Stimulated activated memory B cell treated with anti-CD40 and anti-IgM and Interleukin-4, amounts not matched to agents 10 μg/mL and 1 μg/mL and 100 μg/mL, for 72 hours (primary cell): Measurements from ENCODE around the gene HTR3B.
A peak's percentile ranks its signal among the peaks of the same experiment; 100 is the strongest.
"Not testable (repeated sequence)": the region's sequence is repeated elsewhere in the genome, so short reads cannot be mapped to it uniquely, and the experiment has no call there.

Experiments
- ATAC-seq: fragments of 150-1000 bp; cut with Tn5 transposase; 2 replicates; pipeline ENCODE4 v1.10.0; 2021
- H3K27ac Mint-ChIP-seq: one replicate; pipeline ENCODE4 v1.8.0; 2022; ENCODE audit warnings: mild to moderate bottlenecking, mixed read lengths
- H3K27me3 Mint-ChIP-seq: one replicate; pipeline ENCODE4 v1.8.0; 2022; ENCODE audit warnings: mixed read lengths
- H3K36me3 Mint-ChIP-seq: one replicate; pipeline ENCODE4 v1.8.0; 2022; ENCODE audit warnings: mixed read lengths
- H3K4me1 Mint-ChIP-seq: one replicate; pipeline ENCODE4 v1.8.0; 2022; ENCODE audit warnings: mixed read lengths
- H3K4me3 Mint-ChIP-seq: one replicate; pipeline ENCODE4 v1.8.0; 2022; ENCODE audit warnings: mild to moderate bottlenecking, moderate library complexity, mixed read lengths
- H3K9me3 Mint-ChIP-seq: one replicate; pipeline ENCODE4 v1.8.0; 2022; ENCODE audit warnings: mixed read lengths

HTR3B gene

GRCh38 chr11:113876074-113876797 is 28.4 kb upstream of the HTR3B start:
- Mint-ChIP-seq H3K9me3 (peaks cover 3% of the 10 kb centered on the region), H3K27me3 (no peaks in the 10 kb centered on the region), H3K36me3 (peaks cover 19% of the 10 kb centered on the region), H3K27ac (peak overlapping the region; percentile 86), H3K4me3 (peak overlapping the region; percentile 93), H3K4me1 (peaks cover 54% of the 10 kb centered on the region)
- peak; percentile 13 for ATAC-seq

GRCh38 chr11:113876798-113877669 is 27.6 kb upstream of the HTR3B start:
- Mint-ChIP-seq H3K36me3 (peaks cover 18% of the 10 kb centered on the region), H3K9me3 (peaks cover 3% of the 10 kb centered on the region), H3K27ac (peak overlapping the region; percentile 86), H3K4me3 (peak overlapping the region; percentile 93), H3K27me3 (no peaks in the 10 kb centered on the region), H3K4me1 (peaks cover 46% of the 10 kb centered on the region)
- ATAC-seq, result no peak

GRCh38 chr11:113877670-113878055 is 26.9 kb upstream of the HTR3B start:
- no peak overlapping the region for H3K27ac Mint-ChIP-seq
- peaks cover 40% of the 10 kb centered on the region for H3K4me1 Mint-ChIP-seq
- H3K9me3 Mint-ChIP-seq, result peaks cover 3% of the 10 kb centered on the region
- ATAC-seq, result no peak
- H3K36me3 Mint-ChIP-seq, result peaks cover 12% of the 10 kb centered on the region
- H3K27me3 Mint-ChIP-seq, result no peaks in the 10 kb centered on the region
- no peak overlapping the region for H3K4me3 Mint-ChIP-seq

GRCh38 chr11:113879446-113879845 is 25.1 kb upstream of the HTR3B start:
- not testable (repeated sequence) for H3K36me3 Mint-ChIP-seq, H3K27me3 Mint-ChIP-seq

GRCh38 chr11:113880971-113881370 is 23.6 kb upstream of the HTR3B start:
- H3K36me3 Mint-ChIP-seq, result no peaks in the 10 kb centered on the region
- H3K27me3 Mint-ChIP-seq, result no peaks in the 10 kb centered on the region
- no peak for ATAC-seq
- H3K4me1 Mint-ChIP-seq, result peaks cover 18% of the 10 kb centered on the region
- no peak overlapping the region for H3K4me3 Mint-ChIP-seq
- H3K9me3 Mint-ChIP-seq, result peaks cover 3% of the 10 kb centered on the region
- no peak overlapping the region for H3K27ac Mint-ChIP-seq

More at GRCh38 chr11:113879446-113879845, 25.1 kb upstream of the HTR3B start:
- not testable (repeated sequence) for H3K9me3 Mint-ChIP-seq, H3K4me3 Mint-ChIP-seq, ATAC-seq, H3K27ac Mint-ChIP-seq
- peaks cover 24% of the 10 kb centered on the region for H3K4me1 Mint-ChIP-seq

- H3K9me3 Mint-ChIP-seq, result peaks cover 3% of the 10 kb centered on the region
- no peak overlapping the region for H3K27ac Mint-ChIP-seq
- peaks cover 10% of the 10 kb centered on the region for H3K4me1 Mint-ChIP-seq
- H3K36me3 Mint-ChIP-seq, result no peaks in the 10 kb centered on the region
- no peaks in the 10 kb centered on the region for H3K27me3 Mint-ChIP-seq
- ATAC-seq, result no peak
- no peak overlapping the region for H3K4me3 Mint-ChIP-seq
Observed at GRCh38 chr11:113881856-113882255, 22.7 kb upstream of the HTR3B start.

GRCh38 chr11:113884361-113884836 is 20.2 kb upstream of the HTR3B start:
- H3K27ac Mint-ChIP-seq, result no peak overlapping the region
- H3K4me3 Mint-ChIP-seq, result no peak overlapping the region
- no peaks in the 10 kb centered on the region for H3K9me3 Mint-ChIP-seq
- ATAC-seq, result no peak
- H3K36me3 Mint-ChIP-seq, result no peaks in the 10 kb centered on the region
- no peaks in the 10 kb centered on the region for H3K27me3 Mint-ChIP-seq
- H3K4me1 Mint-ChIP-seq, result no peaks in the 10 kb centered on the region

- ATAC-seq, result no peak
- Mint-ChIP-seq H3K36me3 (no peaks in the 10 kb centered on the region), H3K9me3 (no peaks in the 10 kb centered on the region), H3K4me1 (no peaks in the 10 kb centered on the region), H3K4me3 (no peak overlapping the region), H3K27ac (no peak overlapping the region), H3K27me3 (no peaks in the 10 kb centered on the region)
Observed at GRCh38 chr11:113885897-113886296, 18.7 kb upstream of the HTR3B start.

- H3K9me3 Mint-ChIP-seq, result no peaks in the 10 kb centered on the region
Observed at GRCh38 chr11:113888848-113889247, 15.7 kb upstream of the HTR3B start.

GRCh38 chr11:113894421-113894996 is 10.1 kb upstream of the HTR3B start:
- Mint-ChIP-seq H3K36me3 (no peaks in the 10 kb centered on the region), H3K4me3 (no peak overlapping the region), H3K4me1 (peaks cover 32% of the 10 kb centered on the region), H3K27me3 (no peaks in the 10 kb centered on the region), H3K27ac (peak overlapping the region; percentile 73), H3K9me3 (no peaks in the 10 kb centered on the region)
- no peak for ATAC-seq

More at GRCh38 chr11:113888848-113889247, 15.7 kb upstream of the HTR3B start:
- Mint-ChIP-seq H3K27me3 (no peaks in the 10 kb centered on the region), H3K4me1 (no peaks in the 10 kb centered on the region), H3K36me3 (no peaks in the 10 kb centered on the region), H3K4me3 (no peak overlapping the region), H3K27ac (no peak overlapping the region)
- no peak for ATAC-seq

- Mint-ChIP-seq H3K4me3 (no peak overlapping the region), H3K4me1 (peaks cover 32% of the 10 kb centered on the region), H3K27ac (peak overlapping the region; percentile 75), H3K36me3 (no peaks in the 10 kb centered on the region), H3K27me3 (no peaks in the 10 kb centered on the region), H3K9me3 (no peaks in the 10 kb centered on the region)
- ATAC-seq, result no peak
Observed at GRCh38 chr11:113895367-113896155, 9.0 kb upstream of the HTR3B start.

- Mint-ChIP-seq H3K27me3 (no peaks in the 10 kb centered on the region), H3K9me3 (no peaks in the 10 kb centered on the region), H3K4me1 (peaks cover 32% of the 10 kb centered on the region), H3K27ac (peak overlapping the region; percentile 75), H3K4me3 (no peak overlapping the region), H3K36me3 (no peaks in the 10 kb centered on the region)
- ATAC-seq, result peak; percentile 80
Observed at GRCh38 chr11:113896156-113896879, 8.3 kb upstream of the HTR3B start.

GRCh38 chr11:113901141-113901540 is 3.5 kb upstream of the HTR3B start:
- H3K27me3 Mint-ChIP-seq, result no peaks in the 10 kb centered on the region
- peaks cover 21% of the 10 kb centered on the region for H3K4me1 Mint-ChIP-seq
- no peak overlapping the region for H3K4me3 Mint-ChIP-seq
- H3K9me3 Mint-ChIP-seq, result no peaks in the 10 kb centered on the region
- no peak for ATAC-seq
- no peaks in the 10 kb centered on the region for H3K36me3 Mint-ChIP-seq
- no peak overlapping the region for H3K27ac Mint-ChIP-seq

GRCh38 chr11:113906038-113906437 is 1.4 kb downstream of the HTR3B start:
- Mint-ChIP-seq H3K27me3 (no peaks in the 10 kb centered on the region), H3K4me3 (no peak overlapping the region), H3K36me3 (no peaks in the 10 kb centered on the region), H3K9me3 (no peaks in the 10 kb centered on the region), H3K27ac (no peak overlapping the region), H3K4me1 (peaks cover 19% of the 10 kb centered on the region)
- no peak for ATAC-seq
